Ovary (tissue), 9 donors: ENCODE results near the gene CLIC5. TPM values are rescaled to one million over a fixed set of nuclear protein-coding genes. Genes with fewer than 3 reads are reported as not detected.

Experiments
- DNase-seq, 5 donors: peaks; one replicate each; pipeline ENCODE4 v3.0.0-alpha.2; 2019 to 2020
- H3K27ac ChIP-seq, 2 donors: fragments of 200-600 bp; one replicate each; pipeline versions ENCODE4 v1.5.1 to v1.8.0; 2019 to 2022
- H3K27me3 ChIP-seq: fragments of 200-600 bp; one replicate; pipeline ENCODE4 v1.8.0; 2022
- H3K36me3 ChIP-seq: fragments of 200-600 bp; sonication (generic); one replicate; pipeline ENCODE4 v1.5.1; 2019
- H3K4me1 ChIP-seq: one replicate; pipeline ENCODE4 v1.8.1; 2013; ENCODE audit warnings: mild to moderate bottlenecking, moderate library complexity; ENCODE audit not compliant: insufficient read depth
- H3K4me3 ChIP-seq: fragments of 200-600 bp; sonication (generic); one replicate; pipeline ENCODE4 v1.5.1; 2017
- H3K9me3 ChIP-seq, 2 donors: fragments of 200-600 bp in 1 of 2; sonication (generic) in 1 of 2; one replicate each; pipeline versions ENCODE4 v1.5.1 to v1.8.1; 2013 to 2019; ENCODE audit warnings: mild to moderate bottlenecking in 1 of 2, moderate library complexity in 1 of 2
- EP300 ChIP-seq: sonication (generic); formaldehyde crosslinking; IDR thresholded peaks from one replicate; pipeline ENCODE4 v1.6.1; 2017; ENCODE audit warnings: antibody characterized with exemption
- POLR2A ChIP-seq: fragments of 450-650 bp; IDR thresholded peaks from one replicate; pipeline ENCODE4 v1.6.1; 2017; ENCODE audit warnings: antibody characterized with exemption, mild to moderate bottlenecking, moderate library complexity
- WGBS, 3 donors: extraction: QIAGEN DNeasy Blood & Tissue Kit in 1 of 3; methylation state at CpG; one replicate each; pipeline versions ENCODE4 v1.1.5 to v1.1.7; 2013 to 2017; 5-methylcytosine and 5-hydroxymethylcytosine counted together
- intact Hi-C, 4 donors: fragments of 100-400 bp; cut with DNase I; formaldehyde crosslinking; loops; one replicate each; pipeline versions ENCODE4 v1.11.0 to v1.15.1; 2022 to 2023
- polyA plus RNA-seq, 2 donors: library from polyadenylated mRNA; stranded (reverse); fragments of 200-250 nt in 1 of 2; fragments of 350-450 nt in 1 of 2; fragmentation: Illumina TruSeq in 1 of 2; extraction: RNeasy Lipid Tissue Mini Kit (QIAGEN cat#74804) in 1 of 2; gene quantifications; one replicate each; pipeline ENCODE4 v1.2.3, GENCODE V29; 2013 to 2014
- total RNA-seq, 7 donors: library from RNA; depleted of rRNA in 2 of 7; stranded (reverse); fragments of >200 nt in 2 of 7; fragmentation: NEBNext Ultra II Directional in 3 of 7; extraction: Animal tissue kit (Norgen Biotek cat#: 25700) in 3 of 7; gene quantifications; one replicate each; pipeline versions ENCODE4 v1.1.0 to v1.2.4, GENCODE V29; 2016 to 2023
- TF ChIP-seq, protein P1 (sequence below), 3 donors: fragments of 450-650 bp in 2 of 3; fragments of 200-600 bp in 1 of 3; IDR thresholded peaks; one replicate each; pipeline versions ENCODE4 v1.5.1 to v1.8.0; 2016 to 2022; ENCODE audit warnings: antibody characterized with exemption in 3 of 3, mild to moderate bottlenecking in 1 of 3
- donor health status: DM: no; HTN: no; CAD: no; lungs with moderate emphysema.
- donor health status: DM: no; HTN: no; CAD: no.
- donor health status: Bipolar disorder and iron deficiency.
- donor health status: DM: yes; HTN: yes; CAD: no.
- donor health status: DM: no; HTN: no; CAD: no.
- donor health status: DM: yes; HTN: yes; CAD: no.

Gene CLIC5
- total and polyA plus RNA-seq, 9 donors: 0.27 to 42.3 (median 2.0) TPM

GRCh38 chr6:46059608-46060007 is 43.9 kb upstream of the CLIC5 start:
- Histone ChIP-seq H3K27ac (no peak overlapping the region), H3K36me3 (no peaks in the 10 kb centered on the region), H3K4me3 (no peak overlapping the region), H3K27me3 (no peaks in the 10 kb centered on the region), H3K4me1 (no peaks in the 10 kb centered on the region), H3K9me3 (no peaks in the 10 kb centered on the region)
- intact Hi-C loops: no loop called here
- TF ChIP-seq EP300: no peak
- TF ChIP-seq, protein P1, sequence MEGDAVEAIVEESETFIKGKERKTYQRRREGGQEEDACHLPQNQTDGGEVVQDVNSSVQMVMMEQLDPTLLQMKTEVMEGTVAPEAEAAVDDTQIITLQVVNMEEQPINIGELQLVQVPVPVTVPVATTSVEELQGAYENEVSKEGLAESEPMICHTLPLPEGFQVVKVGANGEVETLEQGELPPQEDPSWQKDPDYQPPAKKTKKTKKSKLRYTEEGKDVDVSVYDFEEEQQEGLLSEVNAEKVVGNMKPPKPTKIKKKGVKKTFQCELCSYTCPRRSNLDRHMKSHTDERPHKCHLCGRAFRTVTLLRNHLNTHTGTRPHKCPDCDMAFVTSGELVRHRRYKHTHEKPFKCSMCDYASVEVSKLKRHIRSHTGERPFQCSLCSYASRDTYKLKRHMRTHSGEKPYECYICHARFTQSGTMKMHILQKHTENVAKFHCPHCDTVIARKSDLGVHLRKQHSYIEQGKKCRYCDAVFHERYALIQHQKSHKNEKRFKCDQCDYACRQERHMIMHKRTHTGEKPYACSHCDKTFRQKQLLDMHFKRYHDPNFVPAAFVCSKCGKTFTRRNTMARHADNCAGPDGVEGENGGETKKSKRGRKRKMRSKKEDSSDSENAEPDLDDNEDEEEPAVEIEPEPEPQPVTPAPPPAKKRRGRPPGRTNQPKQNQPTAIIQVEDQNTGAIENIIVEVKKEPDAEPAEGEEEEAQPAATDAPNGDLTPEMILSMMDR (IDR thresholded peaks at IDR 0.05): no peak
- TF ChIP-seq POLR2A: no peak
- 77 to 91% (median 83%) methylated on average over 1 of the region's 1 CpG for WGBS, 3 donors
- DNase-seq: no peak

DNA sequence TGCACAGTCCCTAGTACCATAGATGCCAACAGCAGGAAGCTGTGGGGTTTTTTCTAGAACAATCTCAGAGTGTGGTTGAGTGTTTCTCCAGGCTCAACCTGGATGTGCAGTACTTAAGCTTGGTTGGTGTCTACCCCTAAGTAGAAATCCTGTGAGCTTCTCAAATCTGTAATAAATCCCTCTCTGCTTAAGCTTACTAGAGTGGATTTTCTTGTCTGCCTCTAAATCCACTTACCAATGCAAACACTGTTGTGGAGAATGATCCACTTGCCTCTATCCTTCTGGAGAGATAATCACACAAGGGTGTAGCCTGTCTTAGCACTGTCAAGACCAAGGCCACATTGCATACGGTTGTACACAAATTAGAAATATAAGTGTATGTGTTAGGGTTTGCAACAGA is 43.3 kb upstream of the CLIC5 start:
- TF ChIP-seq, protein P1 (IDR thresholded peaks at IDR 0.05): no peak
- no peak for TF ChIP-seq EP300
- no peak for TF ChIP-seq POLR2A
- Histone ChIP-seq H3K4me3 (no peak overlapping the region), H3K36me3 (no peaks in the 10 kb centered on the region), H3K27me3 (no peaks in the 10 kb centered on the region), H3K4me1 (no peaks in the 10 kb centered on the region), H3K9me3 (no peaks in the 10 kb centered on the region), H3K27ac (no peak overlapping the region)
- intact Hi-C loops: no loop called here
- no peak for DNase-seq
- 62 to 83% (median 80%) methylated on average over 1 of the region's 1 CpG for WGBS, 3 donors

- Histone ChIP-seq H3K4me1 (no peaks in the 10 kb centered on the region), H3K36me3 (no peaks in the 10 kb centered on the region), H3K27me3 (no peaks in the 10 kb centered on the region), H3K27ac (no peak overlapping the region), H3K4me3 (no peak overlapping the region), H3K9me3 (no peaks in the 10 kb centered on the region)
- TF ChIP-seq EP300 (no peak), POLR2A (no peak)
- TF ChIP-seq, protein P1 (IDR thresholded peaks at IDR 0.05): no peak
- intact Hi-C loops: no loop called here
- no peak for DNase-seq
Observed at GRCh38 chr6:46057792-46058191, 42.1 kb upstream of the CLIC5 start.

GRCh38 chr6:46056906-46057529 is 41.4 kb upstream of the CLIC5 start:
- Histone ChIP-seq H3K27me3 (no peaks in the 10 kb centered on the region), H3K4me3 (no peak overlapping the region), H3K27ac (no peak overlapping the region), H3K4me1 (no peaks in the 10 kb centered on the region), H3K9me3 (no peaks in the 10 kb centered on the region), H3K36me3 (no peaks in the 10 kb centered on the region)
- no peak for DNase-seq
- intact Hi-C loops: no loop called here
- WGBS, 3 donors: 87 to 88% (median 87%) methylated on average over 4 of the region's 4 CpGs
- TF ChIP-seq POLR2A: no peak
- TF ChIP-seq EP300: no peak
- TF ChIP-seq, protein P1 (IDR thresholded peaks at IDR 0.05): no peak
